ENCODE data around the gene IQSEC2. TPM values are rescaled to one million over a fixed set of nuclear protein-coding genes. Genes with fewer than 3 reads are reported as not detected.

Gene IQSEC2
- total and polyA plus RNA-seq, 3 donors from 2014 or later = 15.6 to 19.9 (median 19.3) TPM

GRCh38 chrX:53257166-53257565, 24.2 kb downstream of the IQSEC2 start:
- Histone ChIP-seq H3K27me3 (no peaks in the 10 kb centered on the region), H3K36me3 (ENCODE audit: low read depth, missing control alignments) (no peaks in the 10 kb centered on the region), H3K4me3 (no peak overlapping the region), H3K4me1 (no peaks in the 10 kb centered on the region), H3K27ac (no peak overlapping the region), H3K9me3 (no peaks in the 10 kb centered on the region)
- intact Hi-C loops (cut with DNase I; ENCODE audit: low total_unique reads) = no loop called here
- WGBS, 2 donors = 80 to 85% methylated on average over 1 to 12 of the region's 13 CpGs
- no peak for DNase-seq
- no peak for TF ChIP-seq POLR2A (IDR thresholded peaks at IDR 0.05)
- TF ChIP-seq, protein P1, sequence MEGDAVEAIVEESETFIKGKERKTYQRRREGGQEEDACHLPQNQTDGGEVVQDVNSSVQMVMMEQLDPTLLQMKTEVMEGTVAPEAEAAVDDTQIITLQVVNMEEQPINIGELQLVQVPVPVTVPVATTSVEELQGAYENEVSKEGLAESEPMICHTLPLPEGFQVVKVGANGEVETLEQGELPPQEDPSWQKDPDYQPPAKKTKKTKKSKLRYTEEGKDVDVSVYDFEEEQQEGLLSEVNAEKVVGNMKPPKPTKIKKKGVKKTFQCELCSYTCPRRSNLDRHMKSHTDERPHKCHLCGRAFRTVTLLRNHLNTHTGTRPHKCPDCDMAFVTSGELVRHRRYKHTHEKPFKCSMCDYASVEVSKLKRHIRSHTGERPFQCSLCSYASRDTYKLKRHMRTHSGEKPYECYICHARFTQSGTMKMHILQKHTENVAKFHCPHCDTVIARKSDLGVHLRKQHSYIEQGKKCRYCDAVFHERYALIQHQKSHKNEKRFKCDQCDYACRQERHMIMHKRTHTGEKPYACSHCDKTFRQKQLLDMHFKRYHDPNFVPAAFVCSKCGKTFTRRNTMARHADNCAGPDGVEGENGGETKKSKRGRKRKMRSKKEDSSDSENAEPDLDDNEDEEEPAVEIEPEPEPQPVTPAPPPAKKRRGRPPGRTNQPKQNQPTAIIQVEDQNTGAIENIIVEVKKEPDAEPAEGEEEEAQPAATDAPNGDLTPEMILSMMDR (IDR thresholded peaks at IDR 0.05) = no peak

DNA sequence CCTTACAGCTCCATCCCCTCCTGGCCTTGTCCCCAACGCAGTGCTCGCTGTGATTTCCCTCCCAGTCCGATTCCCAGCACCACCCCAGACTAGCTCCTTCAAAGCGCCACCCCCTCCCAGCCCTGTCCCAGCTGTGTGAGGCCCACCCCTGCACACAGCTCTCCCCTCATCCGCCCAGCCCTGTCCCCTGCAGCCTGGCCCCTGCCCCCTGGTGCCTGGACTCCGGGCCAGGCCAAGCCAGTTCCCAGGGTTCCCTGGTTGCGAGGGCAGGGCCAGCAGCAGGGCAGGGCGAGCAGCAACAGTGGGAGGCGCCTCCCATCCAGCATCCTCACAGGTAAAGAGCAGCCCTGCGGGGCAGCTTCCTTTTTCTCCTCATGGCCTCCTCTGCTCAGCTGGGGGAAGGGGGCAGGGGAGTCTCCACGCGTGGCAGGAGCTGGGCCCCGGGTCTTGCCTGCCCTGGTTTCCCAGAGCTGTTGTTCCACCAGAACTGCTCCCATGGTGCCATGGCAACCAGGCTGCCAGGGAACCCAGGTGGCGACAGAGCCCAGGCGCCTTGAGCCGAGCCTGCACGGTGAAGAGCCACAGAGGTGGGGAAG, 24.8 kb downstream of the IQSEC2 start:
- Histone ChIP-seq H3K4me1 (no peaks in the 10 kb centered on the region), H3K9me3 (no peaks in the 10 kb centered on the region), H3K27me3 (no peaks in the 10 kb centered on the region), H3K4me3 (no peak overlapping the region), H3K36me3 (ENCODE audit: low read depth, missing control alignments) (no peaks in the 10 kb centered on the region), H3K27ac (no peak overlapping the region)
- no peak for DNase-seq
- TF ChIP-seq, protein P1 (IDR thresholded peaks at IDR 0.05) = no peak
- no peak for TF ChIP-seq POLR2A (IDR thresholded peaks at IDR 0.05)
- 93 to 100% methylated on average over 6 to 8 of the region's 17 CpGs for WGBS, 2 donors
- intact Hi-C loops (cut with DNase I; ENCODE audit: low total_unique reads) = no loop called here

- 90 to 93% methylated on average over 4 to 7 of the region's 9 CpGs for WGBS, 2 donors
- no peak for DNase-seq
- H3K27me3 ChIP-seq = no peaks in the 10 kb centered on the region
Measured at GRCh38 chrX:53255738-53256191, 25.6 kb downstream of the IQSEC2 start.

GRCh38 chrX:53254570-53255461, 26.6 kb downstream of the IQSEC2 start:
- no peak overlapping the region for H3K4me3 ChIP-seq
- no peak overlapping the region for H3K27ac ChIP-seq
- no peaks in the 10 kb centered on the region for H3K9me3 ChIP-seq
- DNase-seq = no peak
- intact Hi-C loops (cut with DNase I; ENCODE audit: low total_unique reads) = no loop called here
- WGBS, 2 donors = 90 to 96% methylated on average over 16 to 20 of the region's 22 CpGs
- no peaks in the 10 kb centered on the region for H3K36me3 ChIP-seq (ENCODE audit: low read depth, missing control alignments)
- no peaks in the 10 kb centered on the region for H3K4me1 ChIP-seq
- H3K27me3 ChIP-seq = no peaks in the 10 kb centered on the region
- no peak for TF ChIP-seq POLR2A (IDR thresholded peaks at IDR 0.05)
- TF ChIP-seq, protein P1 (IDR thresholded peaks at IDR 0.05) = no peak

More at GRCh38 chrX:53255738-53256191, 25.6 kb downstream of the IQSEC2 start:
- H3K4me1 ChIP-seq = no peaks in the 10 kb centered on the region
- H3K27ac ChIP-seq = no peak overlapping the region
- TF ChIP-seq, protein P1 (IDR thresholded peaks at IDR 0.05) = no peak
- no peak for TF ChIP-seq POLR2A (IDR thresholded peaks at IDR 0.05)
- H3K9me3 ChIP-seq = no peaks in the 10 kb centered on the region
- no peak overlapping the region for H3K4me3 ChIP-seq
- intact Hi-C loops (cut with DNase I; ENCODE audit: low total_unique reads) = no loop called here
- no peaks in the 10 kb centered on the region for H3K36me3 ChIP-seq (ENCODE audit: low read depth, missing control alignments)
